Gastroesophageal sphincter (tissue), 4 donors: ENCODE measurements around the gene NKAIN2. TPM values are rescaled to one million over a fixed set of nuclear protein-coding genes. Genes with fewer than 3 reads are reported as not detected.

Source experiments
- ATAC-seq: fragments of 150-250 bp; one replicate; pipeline ENCODE4 v1.9.1; 2016; ENCODE audit warnings: mild to moderate bottlenecking, moderate library complexity
- H3K27ac ChIP-seq, 4 donors: fragments of 200-600 bp; sonication (generic) in 3 of 4; 1 replicate in 3 of 4; 2 replicates in 1 of 4; pipeline ENCODE4 v1.5.1; 2016 to 2019
- H3K27me3 ChIP-seq: fragments of 200-600 bp; sonication (generic); one replicate; pipeline ENCODE4 v1.5.1; 2019
- H3K36me3 ChIP-seq, 2 donors: fragments of 200-600 bp; sonication (generic); one replicate each; pipeline ENCODE4 v1.5.1; 2019; ENCODE audit warnings: control low read depth in 1 of 2
- H3K4me1 ChIP-seq, 3 donors: fragments of 200-600 bp; sonication (generic); 1 replicate in 2 of 3; 2 replicates in 1 of 3; pipeline ENCODE4 v1.5.1; 2016 to 2019; ENCODE audit warnings: control low read depth in 2 of 3
- H3K4me3 ChIP-seq, 2 donors: fragments of 200-600 bp; sonication (generic); one replicate each; pipeline ENCODE4 v1.5.1; 2019; ENCODE audit warnings: mild to moderate bottlenecking in 1 of 2, moderate library complexity in 1 of 2
- H3K9me3 ChIP-seq, 3 donors: fragments of 200-600 bp; sonication (generic); one replicate each; pipeline ENCODE4 v1.5.1; 2017 to 2019; ENCODE audit warnings: control low read depth in 2 of 3
- CTCF ChIP-seq, 4 experiments: fragments of 200-600 bp in 2 of 4; fragments of 450-650 bp in 2 of 4; sonication (generic) in 1 of 4; IDR thresholded peaks; one replicate each; pipeline ENCODE4 v1.5.1; 2017 to 2019; ENCODE audit warnings: antibody characterized with exemption in 4 of 4, mild to moderate bottlenecking in 2 of 4, moderate library complexity in 2 of 4
- EP300 ChIP-seq: sonication (generic); formaldehyde crosslinking; IDR thresholded peaks from one replicate; pipeline ENCODE4 v1.6.1; 2017; ENCODE audit warnings: antibody characterized with exemption, mild to moderate bottlenecking
- POLR2A ChIP-seq, 2 donors: fragments of 450-650 bp; IDR thresholded peaks; one replicate each; pipeline ENCODE4 v1.6.1; 2017; ENCODE audit warnings: antibody characterized with exemption in 2 of 2, mild to moderate bottlenecking in 2 of 2, moderate library complexity in 1 of 2
- POLR2AphosphoS5 ChIP-seq: sonication (generic); formaldehyde crosslinking; IDR thresholded peaks from one replicate; pipeline ENCODE4 v1.6.1; 2017; ENCODE audit warnings: antibody characterized with exemption
- WGBS, 2 donors: methylation state at CpG; one replicate each; pipeline ENCODE4 v1.1.5; 2018; ENCODE audit warnings: low coverage in 1 of 2; 5-methylcytosine and 5-hydroxymethylcytosine counted together
- total RNA-seq, 4 donors: library from RNA; depleted of rRNA; stranded (reverse); fragments of >200 nt; gene quantifications; one replicate each; pipeline ENCODE4 v1.1.0, GENCODE V29; 2016

Gene NKAIN2
- total RNA-seq, 4 donors from 2014 or later: 0.23 to 3.2 TPM; not detected in 2

- H3K4me1 ChIP-seq: no peaks in the 10 kb centered on the region
- no peaks in the 10 kb centered on the region for H3K27me3 ChIP-seq
- no peak for ATAC-seq
- no peak for TF ChIP-seq EP300
- no peak overlapping the region for H3K4me3 ChIP-seq
- H3K36me3 ChIP-seq: no peaks in the 10 kb centered on the region
- 57 to 100% methylated on average over 1 of the region's 1 CpG for WGBS, 2 donors
- no peak overlapping the region for H3K27ac ChIP-seq
- no peaks in the 10 kb centered on the region for H3K9me3 ChIP-seq
Measured at GRCh38 chr6:124496334-124496733, 692.7 kb downstream of the NKAIN2 start.

GRCh38 chr6:124512431-124512830 is 708.8 kb downstream of the NKAIN2 start:
- no peak for ATAC-seq
- no peaks in the 10 kb centered on the region for H3K4me1 ChIP-seq
- no peak overlapping the region for H3K4me3 ChIP-seq
- no peaks in the 10 kb centered on the region for H3K27me3 ChIP-seq
- no peak for TF ChIP-seq CTCF (IDR thresholded peaks at IDR 0.05)
- TF ChIP-seq POLR2AphosphoS5: no peak
- no peak for TF ChIP-seq POLR2A (IDR thresholded peaks at IDR 0.05)
- no peak for TF ChIP-seq EP300
- H3K36me3 ChIP-seq: no peaks in the 10 kb centered on the region
- 77 to 93% methylated on average over 2 of the region's 2 CpGs for WGBS, 2 donors
- no peaks in the 10 kb centered on the region for H3K9me3 ChIP-seq
- H3K27ac ChIP-seq: no peak overlapping the region

GRCh38 chr6:124517339-124517738 is 713.7 kb downstream of the NKAIN2 start:
- H3K27ac ChIP-seq: no peak overlapping the region
- WGBS, 2 donors: 61 to 100% methylated on average over 1 to 2 of the region's 2 CpGs
- no peaks in the 10 kb centered on the region for H3K4me1 ChIP-seq
- no peaks in the 10 kb centered on the region for H3K27me3 ChIP-seq
- no peaks in the 10 kb centered on the region for H3K36me3 ChIP-seq
- H3K4me3 ChIP-seq: no peak overlapping the region
- ATAC-seq: no peak
- no peak for TF ChIP-seq EP300
- no peak for TF ChIP-seq POLR2A (IDR thresholded peaks at IDR 0.05)
- no peaks in the 10 kb centered on the region for H3K9me3 ChIP-seq

- Histone ChIP-seq H3K36me3 (no peaks in the 10 kb centered on the region), H3K27ac (no peak overlapping the region), H3K27me3 (no peaks in the 10 kb centered on the region), H3K9me3 (no peaks in the 10 kb centered on the region), H3K4me1 (no peaks in the 10 kb centered on the region), H3K4me3 (no peak overlapping the region)
- no peak for ATAC-seq
- TF ChIP-seq POLR2A (IDR thresholded peaks at IDR 0.05): no peak
- TF ChIP-seq EP300: no peak
- TF ChIP-seq CTCF (IDR thresholded peaks at IDR 0.05): no peak
- no peak for TF ChIP-seq POLR2AphosphoS5
- WGBS, 2 donors: 64 to 70% methylated on average over 4 of the region's 4 CpGs
Measured at GRCh38 chr6:124520514-124520913, 716.8 kb downstream of the NKAIN2 start.

GRCh38 chr6:124522335-124522734 is 718.7 kb downstream of the NKAIN2 start:
- Histone ChIP-seq H3K27ac (no peak overlapping the region), H3K9me3 (no peaks in the 10 kb centered on the region), H3K4me3 (no peak overlapping the region), H3K4me1 (no peaks in the 10 kb centered on the region), H3K27me3 (no peaks in the 10 kb centered on the region), H3K36me3 (no peaks in the 10 kb centered on the region)
- no peak for ATAC-seq
- no peak for TF ChIP-seq POLR2AphosphoS5
- TF ChIP-seq CTCF (IDR thresholded peaks at IDR 0.05): no peak
- TF ChIP-seq EP300: no peak
- TF ChIP-seq POLR2A (IDR thresholded peaks at IDR 0.05): no peak
- 88 to 92% methylated on average over 4 of the region's 4 CpGs for WGBS, 2 donors

GRCh38 chr6:124524491-124525200 is 721.0 kb downstream of the NKAIN2 start:
- H3K27ac ChIP-seq: no peak overlapping the region
- no peaks in the 10 kb centered on the region for H3K36me3 ChIP-seq
- no peak for TF ChIP-seq POLR2A (IDR thresholded peaks at IDR 0.05)
- no peak for TF ChIP-seq CTCF (IDR thresholded peaks at IDR 0.05)
- TF ChIP-seq EP300: no peak
- TF ChIP-seq POLR2AphosphoS5: no peak
- no peak overlapping the region for H3K4me3 ChIP-seq
- no peaks in the 10 kb centered on the region for H3K4me1 ChIP-seq
- no peaks in the 10 kb centered on the region for H3K9me3 ChIP-seq
- 66 to 75% methylated on average over 5 to 7 of the region's 7 CpGs for WGBS, 2 donors
- H3K27me3 ChIP-seq: no peaks in the 10 kb centered on the region
- no peak for ATAC-seq
